ENCODE data around the gene CIB2. TPM values are rescaled to one million over a fixed set of nuclear protein-coding genes. Genes with fewer than 3 reads are reported as not detected.

The CIB2 gene
- polyA plus RNA-seq, 2 of the 4 experiments (the other 2 are of a cell fraction): 21.2 to 25.3 TPM

DNA sequence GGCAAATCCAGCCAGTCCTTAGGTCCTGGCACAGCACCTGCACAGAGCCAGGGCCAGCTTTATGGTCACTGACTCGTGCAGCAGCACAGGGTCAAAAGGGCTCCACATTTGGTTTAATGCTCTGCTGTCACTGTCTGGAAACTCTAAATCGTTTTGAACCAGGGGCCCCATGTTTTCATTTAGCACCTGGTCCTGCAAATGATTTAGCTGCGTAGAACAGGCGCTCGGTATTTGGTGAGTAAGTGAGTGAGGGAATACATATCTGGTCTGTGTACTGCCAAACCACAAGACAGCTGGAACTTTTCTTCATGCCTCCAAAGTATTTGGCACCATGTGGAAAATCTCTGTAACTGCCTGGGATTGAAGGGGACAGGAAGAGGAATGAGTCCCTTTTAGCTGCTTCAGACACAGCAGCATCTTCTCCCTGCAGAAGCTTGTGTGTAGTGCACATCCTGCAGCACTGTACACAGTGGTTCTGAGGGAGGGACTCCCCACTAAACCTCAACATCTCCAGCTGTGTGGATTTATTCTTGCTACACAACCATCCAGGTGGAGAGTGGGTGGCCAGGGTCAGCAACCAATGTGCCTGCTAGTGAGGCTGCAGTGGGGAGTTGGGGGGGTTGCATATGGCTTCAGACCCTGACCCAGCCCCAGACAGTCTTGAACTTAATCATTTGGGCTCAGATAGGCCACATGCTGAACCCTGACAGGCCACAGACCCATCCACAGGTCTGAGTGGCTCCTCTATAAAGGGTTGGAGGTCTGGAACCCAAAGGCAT, 37.8 kb downstream of the CIB2 start:
- DNase-seq (ENCODE audit: low read depth in 1 of 2, low spot score in 1 of 2): no peak
- FAIRE-seq: no peak
- POLR2A ChIA-PET: no interaction called here

DNA sequence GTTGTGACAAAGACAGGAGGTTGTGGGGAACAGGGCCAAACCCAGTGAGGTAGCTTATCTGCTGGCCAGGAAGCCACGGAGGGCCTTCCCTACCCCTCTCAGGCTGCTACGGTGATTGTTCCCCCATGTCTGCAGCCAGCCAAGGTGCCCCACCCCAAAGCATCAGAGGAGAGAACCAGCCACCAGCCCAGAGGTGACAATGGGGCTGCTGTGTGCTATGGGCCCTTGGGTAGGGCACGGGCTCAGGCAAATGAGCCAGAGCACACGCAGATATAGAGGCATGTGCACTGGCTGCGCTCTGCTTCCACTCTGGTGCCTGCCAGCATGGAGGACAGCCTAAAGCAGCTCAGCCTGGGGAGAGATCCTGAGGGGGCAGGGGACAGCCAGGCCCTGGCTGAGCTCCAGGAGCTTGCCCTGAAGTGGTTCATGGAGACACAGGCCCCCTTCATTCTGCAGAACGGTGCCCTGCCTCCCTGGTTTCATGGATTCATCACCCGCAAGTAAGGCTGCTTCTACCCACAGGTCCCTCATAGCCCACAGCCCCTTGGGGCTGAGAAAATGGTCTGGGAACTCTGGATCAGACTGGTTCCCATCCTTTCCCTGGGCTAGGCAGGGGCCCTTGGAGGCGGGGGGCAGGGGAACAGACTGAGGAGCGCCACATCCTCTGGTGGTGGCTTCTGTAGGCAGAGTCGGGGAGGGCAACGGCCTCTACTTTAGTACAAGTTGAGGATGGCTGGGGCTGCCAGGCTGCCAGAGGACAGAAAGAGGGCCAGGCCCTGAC, 38.8 kb downstream of the CIB2 start, which contains the start of gene SH2D7:
TSS of gene SH2D7 (plus strand) at position 301 of the 781 bp plus-strand sequence. CDS start at position 325, 24 bp downstream.
- 84% methylated on average over 10 of the region's 11 CpGs for WGBS (ENCODE audit: missing lambda C conversion rate)
- Histone ChIP-seq H3K4me2 (no peak within 1 kb of the TSS), H3K4me3 (no peak within 1 kb of the TSS), H3K9me3 (no peaks in the 10 kb centered on the region), H3K4me1 (0 out of 3 replicates have a peak, but pooled peaks cover 4% of the 10 kb centered on the region), H3K27ac (no peak within 1 kb of the TSS)
- no peak for DNase-seq (ENCODE audit: low read depth in 1 of 2, low spot score in 1 of 2)
- FAIRE-seq: no peak
- no peak; a peak in 2 of 6 replicates for ATAC-seq
- ChIA-PET CTCF (interaction anchor here (0.5 to 7.8 kb wide), 9 partner anchors 10 to 148 kb away, joined by 3 to 93 read pairs (median 4); partner anchors contain the start of genes CIB2 and TBC1D2B), POLR2A (no interaction called here)
- TF ChIP-seq, protein P1, sequence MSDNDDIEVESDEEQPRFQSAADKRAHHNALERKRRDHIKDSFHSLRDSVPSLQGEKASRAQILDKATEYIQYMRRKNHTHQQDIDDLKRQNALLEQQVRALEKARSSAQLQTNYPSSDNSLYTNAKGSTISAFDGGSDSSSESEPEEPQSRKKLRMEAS (IDR thresholded peaks at IDR 0.05): no peak
- TF ChIP-seq, protein P2, sequence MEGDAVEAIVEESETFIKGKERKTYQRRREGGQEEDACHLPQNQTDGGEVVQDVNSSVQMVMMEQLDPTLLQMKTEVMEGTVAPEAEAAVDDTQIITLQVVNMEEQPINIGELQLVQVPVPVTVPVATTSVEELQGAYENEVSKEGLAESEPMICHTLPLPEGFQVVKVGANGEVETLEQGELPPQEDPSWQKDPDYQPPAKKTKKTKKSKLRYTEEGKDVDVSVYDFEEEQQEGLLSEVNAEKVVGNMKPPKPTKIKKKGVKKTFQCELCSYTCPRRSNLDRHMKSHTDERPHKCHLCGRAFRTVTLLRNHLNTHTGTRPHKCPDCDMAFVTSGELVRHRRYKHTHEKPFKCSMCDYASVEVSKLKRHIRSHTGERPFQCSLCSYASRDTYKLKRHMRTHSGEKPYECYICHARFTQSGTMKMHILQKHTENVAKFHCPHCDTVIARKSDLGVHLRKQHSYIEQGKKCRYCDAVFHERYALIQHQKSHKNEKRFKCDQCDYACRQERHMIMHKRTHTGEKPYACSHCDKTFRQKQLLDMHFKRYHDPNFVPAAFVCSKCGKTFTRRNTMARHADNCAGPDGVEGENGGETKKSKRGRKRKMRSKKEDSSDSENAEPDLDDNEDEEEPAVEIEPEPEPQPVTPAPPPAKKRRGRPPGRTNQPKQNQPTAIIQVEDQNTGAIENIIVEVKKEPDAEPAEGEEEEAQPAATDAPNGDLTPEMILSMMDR (IDR thresholded peaks at IDR 0.05): no peak
- TF ChIP-seq SREBF2 (IDR thresholded peaks at IDR 0.05) (no peak), FOXS1 (CRISPR knock-in tag; IDR thresholded peaks at IDR 0.05) (no peak)

More for the DNA sequence above, 37.8 kb downstream of the CIB2 start:
- H3K4me2 ChIP-seq: no peak overlapping the region
- no peak overlapping the region for H3K27ac ChIP-seq
- H3K4me3 ChIP-seq: no peak overlapping the region
- peak in 1 of 2 experiments; percentile 24; a peak in 2 of 6 replicates for ATAC-seq
- 48% methylated on average over 5 of the region's 5 CpGs for WGBS (ENCODE audit: missing lambda C conversion rate)
- 0 out of 3 replicates have a peak, but pooled peaks cover 3% of the 10 kb centered on the region for H3K4me1 ChIP-seq
- CTCF ChIA-PET: interaction anchor here (1.0 to 7.8 kb wide), 14 partner anchors 9 to 273 kb away, joined by 3 to 93 read pairs (median 4); partner anchors contain the start of gene TBC1D2B
- no peaks in the 10 kb centered on the region for H3K9me3 ChIP-seq
- no peak for TF ChIP-seq TFCP2L1 (CRISPR knock-in tag; IDR thresholded peaks at IDR 0.05)
- TF ChIP-seq, protein P3, sequence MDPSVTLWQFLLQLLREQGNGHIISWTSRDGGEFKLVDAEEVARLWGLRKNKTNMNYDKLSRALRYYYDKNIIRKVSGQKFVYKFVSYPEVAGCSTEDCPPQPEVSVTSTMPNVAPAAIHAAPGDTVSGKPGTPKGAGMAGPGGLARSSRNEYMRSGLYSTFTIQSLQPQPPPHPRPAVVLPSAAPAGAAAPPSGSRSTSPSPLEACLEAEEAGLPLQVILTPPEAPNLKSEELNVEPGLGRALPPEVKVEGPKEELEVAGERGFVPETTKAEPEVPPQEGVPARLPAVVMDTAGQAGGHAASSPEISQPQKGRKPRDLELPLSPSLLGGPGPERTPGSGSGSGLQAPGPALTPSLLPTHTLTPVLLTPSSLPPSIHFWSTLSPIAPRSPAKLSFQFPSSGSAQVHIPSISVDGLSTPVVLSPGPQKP (IDR thresholded peaks at IDR 0.05; ENCODE audit: low read depth, low read length): no peak
- no peak for TF ChIP-seq NFE2L2 (conservative IDR thresholded peaks at IDR 0.05; ENCODE audit: low read length)
- TF ChIP-seq, protein P4, sequence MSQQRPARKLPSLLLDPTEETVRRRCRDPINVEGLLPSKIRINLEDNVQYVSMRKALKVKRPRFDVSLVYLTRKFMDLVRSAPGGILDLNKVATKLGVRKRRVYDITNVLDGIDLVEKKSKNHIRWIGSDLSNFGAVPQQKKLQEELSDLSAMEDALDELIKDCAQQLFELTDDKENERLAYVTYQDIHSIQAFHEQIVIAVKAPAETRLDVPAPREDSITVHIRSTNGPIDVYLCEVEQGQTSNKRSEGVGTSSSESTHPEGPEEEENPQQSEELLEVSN (IDR thresholded peaks at IDR 0.05; ENCODE audit: borderline replicate concordance, low read depth): no peak
- no peak for TF ChIP-seq NPAS2 (CRISPR knock-in tag; IDR thresholded peaks at IDR 0.05; ENCODE audit: borderline replicate concordance)
- no peak for TF ChIP-seq RFX5 (IDR thresholded peaks at IDR 0.05)

DNA sequence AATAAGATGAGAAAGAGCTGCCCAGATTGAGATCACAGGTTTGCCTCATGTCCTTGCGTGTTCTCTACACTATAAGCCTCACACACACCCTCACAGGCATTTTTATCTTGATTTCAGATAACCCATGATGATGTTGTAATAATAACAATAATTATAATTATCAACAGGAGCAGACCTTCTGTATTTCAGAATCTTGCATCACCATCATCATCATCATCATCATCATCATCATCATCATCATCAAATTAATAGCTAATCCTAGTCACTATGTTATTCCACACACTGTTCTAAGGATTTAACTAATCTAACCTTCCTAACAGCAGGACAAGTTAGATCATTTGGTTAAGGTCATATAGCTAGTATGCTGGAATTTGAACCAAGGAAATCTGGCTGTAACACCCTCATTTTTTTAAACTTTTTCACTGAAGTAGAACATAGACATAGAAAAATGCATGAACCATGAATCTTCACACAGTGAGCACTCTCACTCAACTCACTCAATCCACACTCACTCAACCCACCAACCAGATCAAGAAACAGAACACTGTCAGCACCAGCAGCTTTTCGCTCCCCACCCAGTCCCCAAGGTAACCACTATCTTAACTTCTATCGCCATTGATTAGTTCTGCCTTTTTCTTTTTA, 40.7 kb downstream of the CIB2 start:
- ATAC-seq (no peak), DNase-seq (ENCODE audit: low read depth in 1 of 2, low spot score in 1 of 2) (no peak), FAIRE-seq (peak; percentile 65)
- Histone ChIP-seq H3K4me1 (0 out of 3 replicates have a peak, but pooled peaks cover 4% of the 10 kb centered on the region), H3K27ac (no peak overlapping the region), H3K4me3 (no peak overlapping the region), H3K9me3 (no peaks in the 10 kb centered on the region), H3K4me2 (no peak overlapping the region)
- POLR2A ChIA-PET: no interaction called here
- WGBS (ENCODE audit: missing lambda C conversion rate): 82% methylated on average over 3 of the region's 3 CpGs
- CTCF ChIA-PET: interaction anchor here (1.0 to 7.8 kb wide), 13 partner anchors 8 to 151 kb away, joined by 3 to 93 read pairs (median 3); no protein-coding TSS in a partner anchor
- TF ChIP-seq ZNF302 (CRISPR knock-in tag; IDR thresholded peaks at IDR 0.05): no peak
- TF ChIP-seq, protein P5, sequence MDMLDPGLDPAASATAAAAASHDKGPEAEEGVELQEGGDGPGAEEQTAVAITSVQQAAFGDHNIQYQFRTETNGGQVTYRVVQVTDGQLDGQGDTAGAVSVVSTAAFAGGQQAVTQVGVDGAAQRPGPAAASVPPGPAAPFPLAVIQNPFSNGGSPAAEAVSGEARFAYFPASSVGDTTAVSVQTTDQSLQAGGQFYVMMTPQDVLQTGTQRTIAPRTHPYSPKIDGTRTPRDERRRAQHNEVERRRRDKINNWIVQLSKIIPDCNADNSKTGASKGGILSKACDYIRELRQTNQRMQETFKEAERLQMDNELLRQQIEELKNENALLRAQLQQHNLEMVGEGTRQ (IDR thresholded peaks at IDR 0.05): no peak
- no peak for TF ChIP-seq NPAS2 (CRISPR knock-in tag; IDR thresholded peaks at IDR 0.05; ENCODE audit: borderline replicate concordance)
- TF ChIP-seq ZC3H11A (IDR thresholded peaks at IDR 0.05): no peak
- TF ChIP-seq, protein P6, sequence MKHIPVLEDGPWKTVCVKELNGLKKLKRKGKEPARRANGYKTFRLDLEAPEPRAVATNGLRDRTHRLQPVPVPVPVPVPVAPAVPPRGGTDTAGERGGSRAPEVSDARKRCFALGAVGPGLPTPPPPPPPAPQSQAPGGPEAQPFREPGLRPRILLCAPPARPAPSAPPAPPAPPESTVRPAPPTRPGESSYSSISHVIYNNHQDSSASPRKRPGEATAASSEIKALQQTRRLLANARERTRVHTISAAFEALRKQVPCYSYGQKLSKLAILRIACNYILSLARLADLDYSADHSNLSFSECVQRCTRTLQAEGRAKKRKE (CRISPR knock-in tag; IDR thresholded peaks at IDR 0.05; ENCODE audit: low read depth): no peak
- no peak for TF ChIP-seq HOXA7 (CRISPR knock-in tag; IDR thresholded peaks at IDR 0.05)
- TF ChIP-seq NR3C1 (IDR thresholded peaks at IDR 0.05): no peak
- no peak for TF ChIP-seq PHF8 (IDR thresholded peaks at IDR 0.05; ENCODE audit: borderline replicate concordance, low read depth)
- no peak for TF ChIP-seq HDAC2 (IDR thresholded peaks at IDR 0.05)

All from A549 (cell line).